Activated CD8-positive, alpha-beta memory T cell treated with anti-CD3 and anti-CD28 coated beads, Interleukin-2, amount 50 U/mL, for 1 hour (primary cell): Measurements from ENCODE around the gene SLC1A7.
"Not testable (repeated sequence)": the region's sequence is repeated elsewhere in the genome, so short reads cannot be mapped to it uniquely, and the experiment has no call there.

Experiments
- DNase-seq: peaks from one replicate; pipeline ENCODE4 v3.0.0-alpha.2; 2020; ENCODE audit errors: extremely low read depth

Gene SLC1A7

DNA sequence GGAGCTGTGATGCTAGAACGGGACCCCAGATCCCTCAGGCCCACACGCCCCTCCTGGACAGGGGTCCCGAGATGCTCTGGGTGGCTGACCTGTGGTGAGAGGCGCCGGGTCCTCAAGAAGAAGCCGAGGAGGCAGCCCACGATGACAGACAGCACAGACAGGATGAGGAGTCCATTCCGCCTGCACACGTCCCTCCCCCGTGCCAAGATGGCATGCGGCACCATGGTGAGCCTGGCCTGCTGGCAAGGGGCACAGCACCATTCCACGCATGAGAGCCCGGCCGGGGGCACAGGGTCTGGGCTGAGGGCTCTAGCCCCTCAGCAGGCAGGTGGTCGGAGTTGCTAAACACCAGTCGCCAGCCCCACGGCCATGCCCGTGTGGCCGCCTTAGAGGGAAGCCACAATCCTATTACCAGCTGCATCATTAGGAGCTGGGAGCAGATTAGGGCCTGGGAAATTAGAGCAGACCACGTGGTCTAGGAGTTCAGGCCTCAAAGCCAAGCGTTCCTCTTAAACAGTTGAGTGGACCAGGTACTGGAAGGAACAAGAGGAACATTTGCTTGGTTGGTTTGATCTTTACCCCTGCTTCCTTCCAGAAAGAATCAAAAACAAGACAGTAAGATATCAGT, at the start of gene SLC1A7:
Gene SLC1A7, minus strand, starts transcription at position 413 of the 628 bp plus-strand sequence. Its CDS starts 189 bp downstream, at position 224.
- no peak for DNase-seq

DNA sequence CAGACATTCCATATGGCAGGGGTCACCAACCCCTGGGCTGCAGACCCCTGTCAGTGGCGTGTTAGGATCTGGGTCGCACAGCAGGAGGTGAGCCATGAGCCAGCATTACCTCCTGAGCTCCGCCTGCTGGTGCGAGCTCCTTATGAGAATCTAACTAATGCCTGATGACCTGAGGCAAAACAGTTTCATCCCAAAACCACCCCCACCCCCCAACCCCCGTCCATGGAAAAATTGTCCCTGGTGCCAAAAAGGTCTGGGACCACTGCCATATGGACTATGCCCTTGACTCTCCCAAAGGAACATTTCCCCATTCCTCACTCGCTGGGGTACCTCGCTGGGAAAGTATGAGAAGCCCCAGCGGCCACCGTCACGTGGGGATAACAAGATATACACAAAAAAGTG, 47.8 kb upstream of the SLC1A7 start:
- DNase-seq = no peak

DNA sequence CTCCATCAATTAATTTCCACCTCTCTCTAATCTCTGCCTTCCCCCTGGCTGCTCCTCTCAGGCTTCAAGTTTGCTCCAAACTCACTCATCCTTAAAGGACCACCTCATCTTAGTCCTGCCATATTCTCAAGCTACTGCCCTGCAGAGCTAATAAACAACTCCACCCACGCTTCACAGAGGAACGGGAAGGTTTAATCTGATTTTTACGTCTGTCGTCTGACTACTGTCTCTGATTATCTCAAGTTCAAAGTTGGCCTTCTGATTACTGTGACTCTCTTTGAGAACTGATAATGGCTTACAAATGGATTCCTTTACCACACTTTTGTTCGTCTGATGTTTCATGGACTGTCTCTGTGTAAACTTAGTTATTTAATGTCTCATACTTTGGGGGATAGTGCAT, 46.6 kb upstream of the SLC1A7 start:
- no peak for DNase-seq

DNA sequence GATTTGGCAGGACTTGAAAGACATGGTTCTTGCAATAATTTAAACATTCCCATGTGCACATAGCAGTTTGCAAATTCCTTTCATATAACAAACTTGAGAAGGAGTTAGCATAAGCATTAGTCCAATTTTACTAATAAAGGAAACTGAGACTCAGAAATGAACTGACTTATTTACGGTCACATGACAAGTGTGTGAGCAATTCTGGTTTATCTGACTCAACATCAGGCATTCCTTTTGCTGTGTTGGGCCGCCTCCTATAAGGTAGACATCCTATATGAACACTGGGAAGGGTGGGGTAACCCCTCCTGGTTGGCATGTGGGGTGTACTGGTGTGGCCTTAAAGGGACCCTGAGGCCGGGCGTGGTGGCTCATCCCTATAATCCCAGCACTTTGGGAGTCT, 45.7 kb upstream of the SLC1A7 start:
- no peak for DNase-seq

DNA sequence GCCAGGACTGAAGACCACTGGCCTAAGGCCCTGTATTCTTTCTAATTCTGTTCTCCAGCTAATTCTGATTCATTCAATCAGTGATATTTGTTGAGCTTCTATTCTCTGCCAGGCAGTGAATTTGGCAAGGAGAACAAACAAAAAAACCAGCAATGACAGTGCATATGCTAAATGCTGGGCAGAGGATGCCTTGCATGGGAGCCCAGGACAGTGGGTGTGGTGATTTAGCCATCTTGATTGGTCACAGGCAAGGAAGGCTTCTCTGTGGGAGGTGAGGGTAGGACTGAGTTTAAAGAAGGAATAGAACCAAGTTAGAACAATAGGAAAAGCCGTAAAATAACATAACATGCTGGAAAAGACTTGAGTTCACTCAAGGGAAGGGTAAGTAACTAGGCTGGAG, 45.0 kb upstream of the SLC1A7 start:
- no peak for DNase-seq

DNA sequence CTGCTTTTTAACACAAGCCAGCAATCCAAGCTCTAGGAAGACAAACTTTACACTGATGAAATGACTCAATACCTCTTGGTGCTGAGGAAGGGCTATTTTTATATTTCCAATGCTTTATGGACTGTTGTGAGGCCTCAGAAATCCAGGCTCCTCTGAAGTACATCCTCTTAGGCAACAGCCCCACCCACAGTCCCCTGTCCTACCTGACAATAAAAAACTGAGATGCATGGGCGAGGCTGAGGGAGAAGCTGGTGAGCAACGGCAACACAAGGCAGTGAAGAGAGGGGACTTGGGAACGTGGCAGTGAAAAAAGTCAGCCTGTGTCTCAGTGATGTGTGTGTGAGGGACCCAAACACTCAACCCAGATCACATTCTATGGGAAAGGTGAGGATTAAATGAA, 44.1 kb upstream of the SLC1A7 start:
- DNase-seq = no peak

DNA sequence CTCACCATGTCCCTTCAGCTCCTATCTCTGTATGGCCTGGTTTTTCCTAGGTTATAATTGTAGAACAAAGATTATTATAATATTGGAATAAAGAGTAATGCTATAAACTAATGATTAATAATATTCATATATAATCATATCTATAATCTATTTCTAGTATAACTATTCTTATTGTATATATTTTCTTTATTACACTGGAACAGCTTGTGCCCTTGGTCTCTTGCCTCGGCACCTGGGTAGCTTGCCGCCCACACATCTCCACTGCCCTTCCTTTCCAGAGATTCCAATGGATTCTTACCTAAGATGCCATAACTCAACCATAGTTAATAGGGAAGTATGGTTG, 43.5 kb upstream of the SLC1A7 start:
- DNase-seq = not testable (repeated sequence)

DNA sequence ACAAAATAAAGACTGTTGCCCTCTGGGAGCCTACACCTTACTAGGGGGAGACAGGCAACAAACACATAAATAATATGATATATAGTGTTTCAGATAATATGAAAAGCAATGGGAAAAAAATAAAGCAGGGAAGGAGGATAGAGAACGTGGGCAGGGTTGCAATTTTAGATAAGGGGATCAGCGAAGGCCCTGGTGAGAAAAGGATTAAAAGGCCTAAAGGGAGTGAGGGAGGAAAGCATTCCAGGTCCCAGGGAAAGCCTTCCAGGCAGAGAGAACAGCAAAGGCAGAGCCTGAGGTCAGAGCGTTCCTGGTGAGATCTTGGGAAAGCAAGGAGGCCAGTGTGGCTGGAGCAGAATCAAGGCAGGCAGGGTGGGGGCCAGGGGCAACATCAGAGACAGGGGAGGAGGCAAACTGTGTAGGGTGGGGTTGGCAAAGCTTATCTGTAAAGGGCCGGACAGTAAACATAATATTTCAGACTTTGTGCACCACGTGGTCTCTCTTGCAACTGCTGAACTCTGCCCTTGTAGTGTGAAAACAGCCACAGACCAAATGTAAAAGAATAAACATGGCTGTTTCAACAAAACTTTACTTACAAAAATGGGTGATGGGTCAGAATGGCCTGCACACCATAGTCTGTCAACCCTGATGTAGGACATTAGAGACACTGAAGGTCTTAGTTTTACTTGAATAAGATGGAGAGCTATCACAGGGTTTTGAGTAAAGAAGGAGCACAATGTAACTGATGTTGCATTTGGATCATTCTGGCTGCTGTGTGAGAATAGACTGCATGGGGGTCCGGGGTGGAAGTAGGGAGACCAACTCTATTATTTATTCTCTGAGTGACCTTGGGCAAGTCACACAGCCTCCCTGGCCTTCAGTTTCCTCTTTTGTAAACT, 40.9 kb upstream of the SLC1A7 start:
- DNase-seq = no peak

DNA sequence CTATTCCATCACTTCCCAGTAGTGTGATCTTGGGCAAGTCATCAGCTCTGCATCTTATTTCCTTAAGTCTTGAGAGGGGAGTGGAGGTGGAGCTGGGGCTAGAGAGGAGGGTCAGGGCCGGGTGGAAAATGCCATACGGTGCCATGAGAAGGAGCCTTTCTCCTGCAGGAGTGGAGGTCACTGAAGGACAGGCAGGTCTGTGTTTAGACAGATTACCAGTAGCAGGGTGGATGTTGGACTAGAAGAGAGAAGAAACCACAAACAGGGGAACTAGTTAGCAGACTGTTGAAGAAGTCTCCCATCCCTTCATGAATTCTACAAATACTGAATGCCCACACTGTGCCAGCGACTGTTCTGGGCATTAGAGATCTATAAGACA, 40.3 kb upstream of the SLC1A7 start:
- no peak for DNase-seq

DNA sequence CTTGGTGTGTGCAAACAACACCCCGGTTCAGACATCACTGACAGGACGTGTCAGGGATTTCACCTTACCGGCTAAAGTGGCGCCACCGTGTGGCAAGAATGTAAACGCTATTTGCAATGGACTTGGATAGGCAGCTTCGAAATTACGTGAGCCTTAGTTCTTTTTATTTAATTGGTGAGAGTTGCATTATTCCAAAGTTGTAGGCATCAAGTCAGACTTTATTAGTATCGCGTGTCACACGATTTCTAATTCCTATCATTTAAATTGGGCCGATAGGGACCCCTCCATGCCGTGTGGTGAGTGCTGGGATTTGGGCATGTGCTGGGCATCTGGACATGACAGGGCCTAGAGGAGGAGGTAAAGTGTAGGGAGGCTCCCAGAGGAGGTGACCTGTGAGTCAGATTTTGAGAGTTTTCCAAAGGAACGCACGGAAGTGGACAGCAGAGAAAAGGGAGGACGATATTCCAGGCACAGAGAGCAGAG, 39.7 kb upstream of the SLC1A7 start:
- peak; percentile 26 for DNase-seq

DNA sequence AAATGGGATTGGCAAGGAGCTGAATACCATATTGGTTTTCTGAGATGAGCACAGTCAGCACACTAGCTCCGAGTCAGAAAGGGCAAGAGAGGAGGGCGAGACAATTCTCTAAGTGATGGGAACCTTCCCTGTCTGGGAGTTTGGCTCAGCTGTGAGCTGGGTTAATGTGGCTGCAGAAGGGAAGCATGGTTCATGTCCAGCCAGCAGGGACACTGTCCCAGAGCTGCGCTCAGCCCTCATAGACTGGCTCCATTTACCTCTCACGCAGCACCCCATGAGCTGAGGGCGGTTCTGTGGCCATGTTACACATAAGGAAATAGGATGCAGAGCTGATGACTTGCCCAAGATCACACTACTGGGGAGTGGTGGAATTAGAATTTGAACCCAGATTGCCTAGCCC, 38.5 kb upstream of the SLC1A7 start:
- no peak for DNase-seq

DNA sequence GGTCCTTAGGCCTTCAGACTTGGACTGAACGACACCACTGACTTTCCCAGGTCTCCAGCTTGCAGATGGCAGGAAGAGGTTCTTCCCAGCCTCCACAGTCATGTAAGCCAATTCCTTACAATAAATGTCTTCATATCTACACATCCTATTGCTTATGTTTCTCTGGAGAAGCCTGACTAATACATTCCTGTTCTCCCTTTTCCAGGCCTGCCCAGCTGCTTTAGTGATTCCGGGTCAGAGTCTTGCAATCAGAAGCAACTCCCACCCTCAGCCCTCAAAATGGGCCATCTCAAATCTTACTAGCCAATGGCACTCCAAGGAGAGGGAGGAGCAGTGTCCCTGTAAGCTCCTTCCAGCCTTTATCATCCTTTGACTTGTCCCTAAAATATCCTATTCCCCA, 37.8 kb upstream of the SLC1A7 start:
- no peak for DNase-seq

DNA sequence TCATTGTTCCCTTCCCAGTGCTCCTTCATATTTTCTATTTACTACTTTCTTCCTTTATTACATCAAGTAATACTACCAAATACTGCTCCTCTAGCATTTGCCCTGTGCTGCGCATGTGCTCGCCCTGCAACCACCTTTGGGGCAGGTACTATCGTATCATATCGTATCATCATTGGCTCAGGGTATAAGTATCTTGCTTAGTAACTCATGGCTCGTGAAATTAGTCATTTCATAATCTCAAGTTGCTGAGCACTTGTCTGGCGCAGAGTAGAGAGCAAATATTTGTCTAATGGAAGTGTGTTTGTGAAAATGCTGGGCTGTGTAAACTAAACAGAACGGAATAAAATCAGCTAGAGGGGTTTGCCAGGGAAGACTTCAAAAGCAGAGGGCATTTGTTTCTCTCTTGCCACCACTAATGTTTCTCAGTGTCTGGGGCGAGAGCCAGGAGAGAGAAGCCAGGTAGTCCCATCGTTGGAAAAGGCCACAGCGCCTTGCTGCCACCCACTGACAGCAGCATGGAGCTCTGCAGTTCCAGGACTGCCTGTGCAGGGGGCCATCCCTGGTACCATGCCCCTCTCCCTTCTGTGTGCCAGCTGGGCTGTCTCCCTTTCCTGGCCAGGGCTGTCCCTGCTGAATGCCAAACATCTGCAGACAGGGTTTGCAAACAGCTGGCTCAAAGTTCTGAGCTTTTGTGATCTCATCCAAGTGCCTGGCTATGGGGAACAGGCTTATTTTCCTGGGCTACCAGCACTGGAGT, 34.2 kb upstream of the SLC1A7 start:
- DNase-seq = no peak

DNA sequence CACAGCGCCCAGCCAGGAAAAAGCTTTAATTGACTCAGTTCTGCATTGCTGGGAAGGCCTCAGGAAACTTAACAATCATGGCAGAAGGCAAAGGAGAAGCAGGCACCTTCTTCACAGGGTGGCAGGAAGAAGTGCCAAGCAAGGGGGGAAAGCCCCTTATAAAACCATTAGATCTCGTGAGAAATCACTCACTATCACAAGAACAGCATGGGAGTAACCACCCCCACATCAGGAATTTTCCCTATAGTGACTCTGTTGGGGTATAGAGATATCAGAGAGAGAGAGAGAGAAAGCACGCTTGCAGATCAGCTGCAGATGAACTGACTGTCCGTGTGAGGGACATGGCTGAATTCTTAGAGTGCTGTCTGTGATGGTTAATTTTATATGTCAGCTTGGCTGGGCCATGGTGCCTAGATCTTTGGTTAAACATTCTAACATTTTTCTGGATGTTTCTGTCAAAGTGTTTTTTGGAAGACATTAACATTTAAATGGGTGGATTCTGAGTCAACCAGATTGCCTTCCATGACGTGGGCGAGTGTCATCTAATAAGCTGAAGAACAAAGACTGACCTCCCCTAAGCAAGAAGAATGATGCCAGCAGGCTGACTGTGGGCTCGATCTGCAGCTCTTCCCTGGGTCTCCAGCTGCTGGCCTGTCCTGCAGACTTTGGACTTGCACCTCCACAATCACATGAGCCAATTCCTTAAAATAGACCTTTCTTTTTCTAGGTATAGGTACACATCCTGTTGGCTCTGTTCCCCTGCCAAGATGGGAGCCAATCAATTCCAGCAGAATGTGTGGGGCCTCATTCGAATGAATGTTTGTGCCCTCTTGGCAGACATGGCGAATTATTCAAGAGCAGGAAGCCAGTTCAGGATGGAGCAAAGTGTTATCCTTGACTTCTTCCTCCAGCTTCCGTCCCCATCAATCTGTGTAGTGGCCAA, 32.8 kb upstream of the SLC1A7 start:
- no peak for DNase-seq

DNA sequence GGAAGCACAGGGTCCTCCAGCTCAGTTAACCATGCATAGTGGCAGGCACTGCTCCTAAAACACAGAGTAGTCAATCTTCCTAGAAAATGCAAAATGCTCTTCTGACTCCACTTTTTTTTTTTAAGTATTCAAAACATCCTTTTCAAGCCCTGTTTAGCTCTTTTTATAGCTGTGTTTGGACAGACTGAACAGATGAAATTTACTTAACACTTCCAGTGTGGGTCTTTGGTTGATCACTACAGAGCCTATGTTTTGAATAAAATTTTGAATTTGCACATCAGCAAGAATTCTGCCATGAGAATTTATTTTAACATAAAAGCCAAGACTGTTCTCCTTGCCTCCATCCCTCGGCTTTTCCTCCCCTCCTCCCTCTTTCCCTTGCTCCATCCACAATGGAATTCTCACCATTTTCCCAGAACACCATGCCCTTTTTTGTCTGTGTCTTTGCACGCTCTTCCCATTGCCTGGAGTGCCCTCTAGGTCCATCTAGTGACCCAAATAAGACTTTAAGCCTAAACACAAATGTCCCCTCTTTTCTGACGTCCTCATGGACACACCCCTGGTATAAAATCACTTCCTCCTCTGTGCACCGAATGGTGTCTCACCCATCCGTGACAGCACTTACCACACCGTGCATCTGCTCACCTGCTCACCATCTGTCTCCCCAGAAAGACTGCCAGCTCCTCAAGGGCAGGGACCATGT, 30.1 kb upstream of the SLC1A7 start:
- DNase-seq = no peak

DNA sequence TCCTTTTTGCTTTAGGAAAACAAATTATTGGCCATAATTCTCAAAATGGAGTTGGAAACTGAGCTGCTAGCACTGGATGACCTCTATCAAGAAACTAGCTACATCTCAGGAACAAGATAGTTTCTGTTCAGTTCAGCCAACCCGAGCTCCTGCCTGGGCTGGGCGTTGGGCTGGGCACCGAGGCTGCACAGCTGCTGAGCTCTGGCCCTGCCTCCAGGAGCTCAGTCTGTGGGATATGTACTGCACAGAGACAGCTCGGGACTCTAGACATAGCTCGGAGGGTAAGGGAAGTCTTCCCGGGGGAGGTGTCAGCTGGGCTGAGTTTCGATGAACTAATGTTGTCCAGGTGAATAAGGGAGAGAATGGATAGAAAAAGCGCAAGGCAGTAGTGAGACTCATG, 24.5 kb upstream of the SLC1A7 start:
- no peak for DNase-seq

DNA sequence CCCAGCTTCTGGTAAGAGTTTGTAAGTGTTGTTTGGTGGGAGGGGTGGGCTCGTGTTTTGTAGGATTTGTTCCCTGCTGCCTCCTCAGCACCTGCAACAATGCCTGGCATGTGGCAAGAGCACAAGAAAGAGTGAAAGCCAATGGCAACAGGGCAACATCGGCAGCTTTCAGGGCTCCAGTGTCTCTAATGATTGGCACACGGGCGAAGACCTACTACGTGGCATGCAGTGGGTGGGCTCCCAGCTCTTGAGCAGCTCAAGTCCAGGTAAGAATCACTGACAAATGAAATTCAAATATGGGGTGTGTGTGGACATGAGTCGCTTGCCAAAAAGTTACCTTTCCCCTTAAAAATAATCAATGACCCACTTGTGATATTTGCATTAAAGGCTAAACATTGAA, 23.9 kb upstream of the SLC1A7 start:
- no peak for DNase-seq

DNA sequence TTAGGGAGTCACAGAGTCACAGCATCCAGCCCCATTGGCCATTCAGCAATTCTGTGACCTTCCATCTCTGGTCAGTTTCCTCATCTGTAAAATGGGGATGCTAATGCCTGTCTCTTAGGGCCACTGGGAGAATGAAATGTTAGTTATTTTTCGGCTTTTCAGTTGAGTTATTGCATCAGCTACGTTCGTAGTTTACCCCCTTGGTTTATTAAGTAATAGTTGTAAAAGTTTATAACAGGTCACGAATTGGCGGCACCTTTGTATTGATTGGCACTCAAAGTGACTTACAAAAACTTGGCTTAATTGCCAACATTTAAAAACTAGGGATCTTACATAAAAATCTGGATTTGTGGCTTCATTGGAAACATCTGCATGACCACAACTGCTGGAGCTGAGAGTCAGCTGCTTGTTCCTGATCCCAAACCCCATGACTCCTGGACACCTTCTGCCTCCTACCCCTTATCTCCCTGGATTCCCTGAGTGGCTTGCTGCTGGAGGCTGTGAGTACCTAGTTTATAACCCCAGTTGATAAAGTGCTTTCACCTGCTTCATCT, 23.0 kb upstream of the SLC1A7 start:
- no peak for DNase-seq

DNA sequence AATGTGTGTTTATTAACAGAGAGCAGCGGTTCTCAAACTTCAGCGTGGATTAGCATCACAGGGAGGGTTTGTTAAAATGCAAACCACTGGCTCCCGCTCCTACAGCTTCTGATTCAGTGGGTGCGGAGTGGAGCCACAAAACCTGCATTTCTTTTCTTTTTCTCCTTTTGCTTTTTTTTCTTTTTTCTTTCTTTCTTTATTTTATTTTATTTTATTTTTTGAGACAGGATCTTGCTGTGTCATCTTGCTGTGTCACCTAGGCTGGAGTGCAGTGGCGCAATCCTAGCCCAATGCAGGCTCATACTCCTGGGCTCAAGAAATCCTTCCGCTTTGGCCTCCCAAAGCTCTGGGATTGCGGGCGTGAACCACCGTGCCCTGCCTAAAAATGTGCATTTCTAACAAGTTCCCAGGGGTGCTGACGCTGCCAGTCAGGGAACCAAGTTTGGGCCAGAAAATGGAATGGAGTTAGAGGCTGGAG, 20.9 kb upstream of the SLC1A7 start:
- no peak for DNase-seq

DNA sequence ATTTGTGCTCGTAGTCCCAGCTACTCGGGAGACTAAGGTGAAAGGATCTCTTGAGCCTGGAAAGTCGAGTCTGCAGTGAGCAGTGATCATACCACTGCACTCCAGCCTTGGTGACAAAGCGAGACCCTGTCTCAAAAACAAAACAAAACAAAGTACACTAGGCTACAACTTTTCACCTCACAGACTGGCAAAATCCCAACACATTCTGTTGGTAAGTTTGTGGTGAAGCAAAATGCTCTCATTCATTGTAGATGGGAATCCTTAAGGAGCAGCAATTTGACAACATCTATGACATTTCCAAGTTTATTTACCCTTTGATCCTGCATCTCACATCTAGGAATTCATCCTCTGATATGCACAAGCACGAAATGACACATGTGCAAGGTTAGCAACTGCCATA, 20.2 kb upstream of the SLC1A7 start:
- DNase-seq = no peak
